ENCODE data around the gene ADI1.

The ADI1 gene

DNA sequence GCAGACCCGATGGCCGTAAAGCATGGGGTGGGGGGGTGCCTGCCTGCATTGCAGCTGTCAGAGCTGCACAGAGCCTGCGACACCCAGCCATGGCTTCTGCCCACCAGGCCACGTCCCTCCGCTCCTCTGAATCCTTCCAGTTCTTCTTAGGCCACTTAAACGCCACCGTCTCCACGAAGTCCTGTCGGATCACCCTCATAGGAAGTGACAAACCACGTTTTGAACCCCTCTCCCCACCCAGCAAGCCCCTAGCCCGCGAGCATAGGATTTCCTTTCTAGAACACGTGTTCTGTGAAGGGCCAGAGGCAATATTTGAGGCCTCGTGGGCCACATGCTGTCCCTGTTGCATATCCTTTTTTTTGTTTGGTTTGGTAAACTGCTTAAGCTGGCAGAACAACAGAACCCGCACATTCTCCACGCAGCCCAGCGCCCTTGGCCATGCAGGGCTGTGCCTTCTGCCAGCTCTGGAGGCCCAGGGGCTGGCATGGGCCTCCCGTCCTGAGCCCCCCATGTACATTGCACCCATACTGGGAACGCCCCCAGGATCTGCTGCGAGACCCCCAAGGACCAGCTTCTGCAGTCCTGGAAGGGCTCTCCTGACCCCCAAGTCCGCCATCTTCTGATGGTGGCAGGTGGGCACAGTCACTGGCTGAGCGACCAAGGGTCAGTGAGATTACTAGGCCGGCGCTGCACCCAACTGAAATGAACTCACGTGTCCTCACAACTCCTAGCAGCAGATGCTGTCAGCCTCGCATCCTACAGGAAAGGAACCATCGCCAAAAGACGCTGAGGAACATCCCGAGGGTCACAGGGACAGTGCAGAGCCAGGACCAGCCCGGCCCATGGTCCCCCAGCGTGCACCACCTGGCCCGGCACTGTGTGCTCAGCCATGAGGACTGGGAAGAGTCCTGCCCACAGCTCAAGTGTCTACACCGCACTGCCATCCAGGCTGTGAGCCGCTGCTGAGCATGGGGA is 35.1 kb downstream of the ADI1 start:
- Histone ChIP-seq H3K4me3 (ENCODE audit: low read length) (no peak overlapping the region), H3K27me3 (replicated peaks; ENCODE audit: control insufficient read depth, insufficient read depth, low read length) (no peaks in the 10 kb centered on the region), H3K9me3 (ENCODE audit: control insufficient read depth, low read length) (no peaks in the 10 kb centered on the region), H3K9ac (ENCODE audit: low read length) (no peak overlapping the region), H3K4me1 (ENCODE audit: control insufficient read depth, insufficient read depth, low read length) (peaks cover 11% of the 10 kb centered on the region), H3K36me3 (ENCODE audit: control insufficient read depth, insufficient read depth, low read length, severe bottlenecking) (peaks cover 11% of the 10 kb centered on the region)
- DNase-seq (ENCODE audit: low read depth): no peak

DNA sequence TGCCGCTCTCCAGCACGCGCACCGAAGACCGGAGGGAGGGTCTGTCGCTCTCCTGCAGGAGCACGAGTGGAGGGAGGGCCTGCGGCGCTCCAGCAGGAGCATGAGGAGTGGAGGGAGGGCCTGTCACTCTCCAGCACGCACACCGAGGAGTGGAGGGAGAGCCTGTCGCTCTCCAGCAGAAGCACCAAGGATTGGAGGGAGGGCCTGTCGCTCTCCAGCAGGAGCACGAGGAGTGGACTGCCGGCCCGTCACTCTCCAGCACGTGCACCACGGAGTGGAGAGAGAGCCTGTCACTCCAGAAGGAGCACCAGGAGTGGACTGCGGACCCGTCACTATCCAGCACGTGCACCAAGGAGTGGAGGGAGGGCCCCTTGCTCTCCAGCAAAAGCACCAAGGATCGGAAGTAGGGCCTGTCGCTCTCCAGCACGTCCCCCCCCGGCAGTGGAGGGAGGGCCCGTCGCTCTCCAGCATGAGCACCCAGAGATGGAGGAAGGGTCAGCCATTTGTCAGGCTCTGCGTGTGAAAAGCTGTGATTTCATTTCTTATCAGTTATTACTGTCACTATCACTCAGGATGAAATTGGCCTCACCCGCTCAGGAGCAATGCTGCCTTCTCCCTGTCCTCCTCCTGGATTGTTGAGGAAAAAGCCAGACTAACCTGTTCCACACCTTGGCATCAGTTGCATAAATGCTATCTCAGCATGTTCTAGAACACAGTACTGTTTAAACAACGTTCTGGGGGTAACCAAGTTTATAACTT is 35.9 kb downstream of the ADI1 start:
- Histone ChIP-seq H3K27me3 (replicated peaks; ENCODE audit: control insufficient read depth, insufficient read depth, low read length) (no peaks in the 10 kb centered on the region), H3K4me1 (ENCODE audit: control insufficient read depth, insufficient read depth, low read length) (peaks cover 11% of the 10 kb centered on the region), H3K9ac (ENCODE audit: low read length) (no peak overlapping the region), H3K4me3 (ENCODE audit: low read length) (no peak overlapping the region), H3K9me3 (ENCODE audit: control insufficient read depth, low read length) (no peaks in the 10 kb centered on the region), H3K36me3 (ENCODE audit: control insufficient read depth, insufficient read depth, low read length, severe bottlenecking) (peaks cover 19% of the 10 kb centered on the region)
- no peak for DNase-seq (ENCODE audit: low read depth)

DNA sequence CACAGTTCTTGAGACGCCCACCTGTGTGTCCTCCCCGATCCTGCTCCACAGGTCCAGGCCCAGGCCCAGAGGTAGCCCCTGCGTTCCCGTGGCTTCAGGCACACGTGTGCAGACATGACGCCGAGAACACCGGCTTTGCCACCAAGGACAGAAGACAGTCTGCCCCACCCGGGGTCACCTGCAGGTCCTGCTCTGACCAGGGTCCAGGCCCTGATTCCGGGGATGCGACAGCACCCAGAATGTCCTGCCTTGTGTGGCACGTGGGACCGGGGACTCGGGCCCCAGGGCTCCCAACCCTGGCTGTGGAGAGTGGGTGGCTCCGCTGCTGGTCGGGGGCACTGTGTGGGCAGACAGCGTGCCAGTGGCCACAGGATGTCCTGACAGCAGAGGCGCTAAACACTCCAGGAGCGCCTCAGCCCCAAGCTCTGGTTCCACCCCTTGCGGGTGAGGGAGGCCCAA is 36.9 kb downstream of the ADI1 start:
- H3K9ac ChIP-seq (ENCODE audit: low read length): no peak overlapping the region
- DNase-seq (ENCODE audit: low read depth): no peak
- peaks cover 26% of the 10 kb centered on the region for H3K36me3 ChIP-seq (ENCODE audit: control insufficient read depth, insufficient read depth, low read length, severe bottlenecking)
- H3K9me3 ChIP-seq (ENCODE audit: control insufficient read depth, low read length): no peaks in the 10 kb centered on the region
- H3K4me3 ChIP-seq (ENCODE audit: low read length): no peak overlapping the region
- H3K4me1 ChIP-seq (ENCODE audit: control insufficient read depth, insufficient read depth, low read length): peaks cover 1% of the 10 kb centered on the region
- no peaks in the 10 kb centered on the region for H3K27me3 ChIP-seq (replicated peaks; ENCODE audit: control insufficient read depth, insufficient read depth, low read length)

DNA sequence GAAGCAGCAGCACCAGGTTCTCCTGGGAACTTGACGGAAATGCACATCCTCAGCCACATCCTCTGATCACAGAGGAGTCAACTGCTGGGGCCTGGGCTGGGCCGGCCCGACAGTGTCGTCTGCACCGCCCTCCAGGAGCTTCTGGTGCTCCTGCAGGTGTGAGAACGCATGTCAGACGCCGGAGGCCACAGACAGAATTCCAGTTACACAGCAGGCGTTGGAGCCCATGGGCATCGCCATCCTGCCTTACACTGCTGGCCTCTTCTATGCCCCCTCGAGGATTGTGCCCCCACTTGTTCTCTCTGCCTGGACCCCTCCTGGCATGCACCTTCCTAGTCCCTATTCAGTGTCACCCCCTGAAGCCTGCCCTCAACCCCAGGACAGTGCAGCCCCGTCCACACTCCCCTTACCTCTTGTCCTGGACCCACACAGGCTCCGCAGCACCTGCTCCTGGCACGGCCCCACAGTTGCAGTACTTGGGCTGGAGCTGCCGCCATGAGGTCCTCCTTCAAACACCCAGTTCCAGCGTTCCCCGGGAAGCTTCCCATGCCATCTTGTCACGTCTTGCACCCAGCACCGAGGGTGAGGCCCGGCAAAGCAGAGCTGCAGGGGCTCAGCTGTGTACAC is 37.5 kb downstream of the ADI1 start:
- Histone ChIP-seq H3K4me3 (ENCODE audit: low read length) (no peak overlapping the region), H3K9me3 (ENCODE audit: control insufficient read depth, low read length) (no peaks in the 10 kb centered on the region), H3K4me1 (ENCODE audit: control insufficient read depth, insufficient read depth, low read length) (peaks cover 2% of the 10 kb centered on the region), H3K27me3 (replicated peaks; ENCODE audit: control insufficient read depth, insufficient read depth, low read length) (no peaks in the 10 kb centered on the region), H3K9ac (ENCODE audit: low read length) (no peak overlapping the region), H3K36me3 (ENCODE audit: control insufficient read depth, insufficient read depth, low read length, severe bottlenecking) (peaks cover 26% of the 10 kb centered on the region)
- DNase-seq (ENCODE audit: low read depth): no peak

DNA sequence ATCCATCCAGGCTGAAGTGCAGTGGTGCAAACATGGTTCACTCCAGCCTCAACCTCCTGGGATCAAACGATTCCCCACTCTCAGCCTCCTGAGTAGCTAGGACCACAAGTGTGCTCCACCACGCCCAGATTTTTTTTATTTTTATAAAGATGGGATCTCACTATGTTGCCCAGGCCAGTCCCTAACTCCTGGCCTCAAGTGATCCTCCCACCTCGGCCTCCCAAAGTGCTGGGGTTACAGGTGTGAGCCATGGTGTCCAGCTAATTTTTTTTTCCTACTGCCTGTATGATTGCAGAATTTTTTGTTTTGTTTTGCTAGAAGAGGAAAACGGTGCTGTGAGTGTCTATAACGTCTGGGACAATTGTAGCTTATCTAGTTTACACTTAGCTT is 38.3 kb downstream of the ADI1 start:
- H3K4me1 ChIP-seq (ENCODE audit: control insufficient read depth, insufficient read depth, low read length): peaks cover 10% of the 10 kb centered on the region
- H3K36me3 ChIP-seq (ENCODE audit: control insufficient read depth, insufficient read depth, low read length, severe bottlenecking): peaks cover 26% of the 10 kb centered on the region
- H3K9me3 ChIP-seq (ENCODE audit: control insufficient read depth, low read length): no peaks in the 10 kb centered on the region

DNA sequence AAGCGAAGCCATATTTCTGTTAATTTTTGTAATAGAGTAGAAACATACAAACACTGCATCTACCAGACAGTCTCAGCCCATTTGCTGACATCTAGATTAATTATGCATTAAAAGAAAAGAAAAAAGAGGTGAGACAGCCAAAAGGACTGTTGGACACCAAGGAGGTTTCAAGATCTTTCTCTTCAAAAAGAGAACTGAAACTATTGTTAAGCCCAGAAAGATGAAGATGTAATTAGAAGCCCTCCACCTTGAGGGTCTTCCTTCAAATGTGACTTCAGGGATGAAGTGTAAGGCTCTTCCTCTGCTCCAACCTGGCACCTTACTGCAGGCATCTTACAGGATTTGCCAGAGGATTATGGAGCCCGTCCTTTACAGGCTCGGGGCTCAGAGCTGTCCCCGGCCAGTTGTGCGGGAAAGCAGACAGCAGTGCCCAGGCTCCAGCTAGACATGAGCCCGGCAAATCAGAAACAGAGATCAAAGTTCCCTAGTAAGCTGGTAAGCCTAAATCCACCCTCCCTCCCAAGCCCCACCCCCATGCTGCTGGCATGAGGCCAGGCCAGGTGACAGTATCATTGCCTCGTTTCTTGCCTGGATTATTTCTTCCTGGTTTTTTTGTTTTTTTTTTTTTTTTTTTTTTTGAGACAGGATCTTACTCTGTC is 38.9 kb downstream of the ADI1 start:
- no peaks in the 10 kb centered on the region for H3K9me3 ChIP-seq (ENCODE audit: control insufficient read depth, low read length)
- H3K9ac ChIP-seq (ENCODE audit: low read length): no peak overlapping the region
- H3K36me3 ChIP-seq (ENCODE audit: control insufficient read depth, insufficient read depth, low read length, severe bottlenecking): peaks cover 26% of the 10 kb centered on the region
- no peak overlapping the region for H3K4me3 ChIP-seq (ENCODE audit: low read length)
- H3K27me3 ChIP-seq (replicated peaks; ENCODE audit: control insufficient read depth, insufficient read depth, low read length): no peaks in the 10 kb centered on the region
- DNase-seq (ENCODE audit: low read depth): no peak
- H3K4me1 ChIP-seq (ENCODE audit: control insufficient read depth, insufficient read depth, low read length): peaks cover 13% of the 10 kb centered on the region

More for the DNA sequence above, 38.3 kb downstream of the ADI1 start:
- Histone ChIP-seq H3K4me3 (ENCODE audit: low read length) (no peak overlapping the region), H3K9ac (ENCODE audit: low read length) (no peak overlapping the region), H3K27me3 (replicated peaks; ENCODE audit: control insufficient read depth, insufficient read depth, low read length) (no peaks in the 10 kb centered on the region)
- DNase-seq (ENCODE audit: low read depth): no peak

DNA sequence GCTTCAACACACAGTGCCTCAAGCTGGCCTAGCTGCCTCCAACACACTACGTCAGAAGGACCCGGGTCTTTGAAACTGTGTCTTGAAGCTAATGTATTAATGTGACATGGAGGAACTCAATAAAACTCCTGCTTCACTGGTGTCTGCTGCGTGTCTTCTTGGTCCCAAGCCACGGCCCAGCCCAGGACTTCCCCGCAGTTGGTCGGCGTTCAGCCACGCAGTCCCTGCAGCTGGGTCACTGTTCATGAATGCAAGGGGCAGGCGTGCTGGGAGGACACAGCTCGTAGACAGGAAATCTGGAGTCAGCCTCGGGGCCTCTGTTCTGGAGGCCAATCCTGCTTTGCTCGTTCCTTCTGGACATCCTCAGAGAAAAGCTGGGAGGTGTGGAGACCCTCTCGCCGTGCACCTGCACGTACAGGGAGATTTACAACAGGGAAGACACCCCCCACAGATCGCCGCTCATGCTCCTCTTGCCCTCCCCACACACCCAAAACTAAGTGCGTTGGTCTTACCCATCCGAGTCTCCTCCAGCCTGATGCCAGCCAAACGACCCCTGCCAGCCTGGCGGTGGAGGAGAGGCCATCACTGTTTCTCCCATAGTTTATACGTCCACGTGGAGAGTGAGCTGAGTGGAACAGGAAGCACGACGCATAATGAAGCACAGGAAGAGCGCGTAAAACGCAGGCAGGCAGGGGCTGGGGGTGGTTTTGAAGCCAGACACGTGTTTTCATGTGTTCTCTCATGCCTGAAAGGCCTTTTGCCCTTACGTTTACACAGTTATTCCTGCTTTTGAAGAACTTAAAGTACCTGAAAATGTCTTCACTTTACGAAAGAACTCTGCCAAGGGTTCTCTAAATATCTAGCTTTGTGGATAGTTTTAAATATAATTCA is 39.7 kb downstream of the ADI1 start:
- Histone ChIP-seq H3K27me3 (replicated peaks; ENCODE audit: control insufficient read depth, insufficient read depth, low read length) (no peaks in the 10 kb centered on the region), H3K9me3 (ENCODE audit: control insufficient read depth, low read length) (no peaks in the 10 kb centered on the region), H3K36me3 (ENCODE audit: control insufficient read depth, insufficient read depth, low read length, severe bottlenecking) (peaks cover 27% of the 10 kb centered on the region), H3K4me1 (ENCODE audit: control insufficient read depth, insufficient read depth, low read length) (peaks cover 13% of the 10 kb centered on the region), H3K9ac (ENCODE audit: low read length) (no peak overlapping the region), H3K4me3 (ENCODE audit: low read length) (no peak overlapping the region)
- DNase-seq (ENCODE audit: low read depth): no peak

DNA sequence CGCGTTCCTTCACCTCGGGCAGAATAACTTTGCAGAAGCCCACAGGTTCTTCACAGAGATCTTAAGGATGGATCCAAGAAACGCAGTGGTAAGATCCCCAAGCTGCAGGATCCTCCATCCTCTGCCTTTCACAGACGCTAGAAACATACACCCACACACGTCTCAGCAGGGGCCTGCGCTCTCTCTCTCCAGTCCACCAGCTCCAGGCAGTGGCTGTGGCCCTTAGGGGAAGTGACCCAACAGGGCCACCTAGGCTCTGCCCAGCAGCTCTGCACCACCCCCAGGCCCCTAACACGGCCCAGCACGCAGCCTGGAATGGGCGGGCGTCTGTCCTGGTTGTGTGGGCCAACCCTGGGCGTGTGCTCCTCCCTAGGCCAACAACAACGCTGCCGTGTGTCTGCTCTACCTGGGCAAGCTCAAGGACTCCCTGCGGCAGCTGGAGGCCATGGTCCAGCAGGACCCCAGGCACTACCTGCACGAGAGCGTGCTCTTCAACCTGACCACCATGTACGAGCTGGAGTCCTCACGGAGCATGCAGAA is 40.4 kb downstream of the ADI1 start:
- Histone ChIP-seq H3K27me3 (replicated peaks; ENCODE audit: control insufficient read depth, insufficient read depth, low read length) (no peaks in the 10 kb centered on the region), H3K36me3 (ENCODE audit: control insufficient read depth, insufficient read depth, low read length, severe bottlenecking) (peaks cover 33% of the 10 kb centered on the region)
- DNase-seq (ENCODE audit: low read depth): no peak

DNA sequence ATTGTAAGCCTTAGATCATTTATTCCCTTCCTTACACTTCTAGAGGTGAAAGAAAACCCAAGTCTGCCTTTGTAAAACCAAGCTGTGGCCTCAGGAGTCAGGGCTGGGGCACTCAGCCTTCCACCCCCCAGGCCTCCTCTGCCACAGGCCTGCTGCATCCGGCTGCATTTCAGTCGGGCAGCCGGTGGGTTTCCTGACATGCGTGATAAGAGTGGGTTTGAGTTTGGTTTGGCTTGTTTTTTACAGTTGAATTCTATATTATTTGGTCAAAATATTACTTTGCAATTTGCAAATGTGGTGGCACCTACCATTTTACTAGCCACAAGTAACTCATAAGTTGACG is 42.4 kb downstream of the ADI1 start:
- no peaks in the 10 kb centered on the region for H3K27me3 ChIP-seq (replicated peaks; ENCODE audit: control insufficient read depth, insufficient read depth, low read length)
- H3K36me3 ChIP-seq (ENCODE audit: control insufficient read depth, insufficient read depth, low read length, severe bottlenecking): peaks cover 43% of the 10 kb centered on the region
- H3K4me1 ChIP-seq (ENCODE audit: control insufficient read depth, insufficient read depth, low read length): peaks cover 14% of the 10 kb centered on the region
- DNase-seq (ENCODE audit: low read depth): no peak
- no peak overlapping the region for H3K4me3 ChIP-seq (ENCODE audit: low read length)
- no peak overlapping the region for H3K9ac ChIP-seq (ENCODE audit: low read length)
- H3K9me3 ChIP-seq (ENCODE audit: control insufficient read depth, low read length): no peaks in the 10 kb centered on the region

More for the DNA sequence above, 40.4 kb downstream of the ADI1 start:
- Histone ChIP-seq H3K4me3 (ENCODE audit: low read length) (no peak overlapping the region), H3K9me3 (ENCODE audit: control insufficient read depth, low read length) (no peaks in the 10 kb centered on the region), H3K9ac (ENCODE audit: low read length) (no peak overlapping the region), H3K4me1 (ENCODE audit: control insufficient read depth, insufficient read depth, low read length) (peaks cover 13% of the 10 kb centered on the region)

Data from adipocyte (in vitro differentiated cells).